Neural crest cell (in vitro differentiated cells): ENCODE results near the gene OTOG. TPM values are rescaled to one million over a fixed set of nuclear protein-coding genes. Genes with fewer than 3 reads are reported as not detected.
A peak's percentile ranks its signal among the peaks of the same experiment; 100 is the strongest.

ENCODE experiments used
- DNase-seq: peaks from one replicate; pipeline ENCODE4 v3.0.0; 2021; ENCODE audit warnings: low read depth, mixed read lengths, low spot score
- H3K27ac Mint-ChIP-seq: one replicate; pipeline ENCODE4 v1.8.0; 2021; ENCODE audit warnings: mild to moderate bottlenecking, mixed read lengths; ENCODE audit not compliant: unreplicated experiment
- H3K27me3 Mint-ChIP-seq: 2 replicates; pipeline ENCODE4 v1.8.0; 2021; ENCODE audit warnings: low read depth, mild to moderate bottlenecking, mixed read lengths
- H3K36me3 Mint-ChIP-seq: 2 replicates; pipeline ENCODE4 v1.8.0; 2021; ENCODE audit warnings: low read depth, mild to moderate bottlenecking, mixed read lengths
- H3K4me1 Mint-ChIP-seq: 2 replicates; pipeline ENCODE4 v1.8.0; 2021; ENCODE audit warnings: mixed read lengths
- H3K4me3 Mint-ChIP-seq: one replicate; pipeline ENCODE4 v1.8.0; 2021; ENCODE audit warnings: mild to moderate bottlenecking, mixed read lengths
- H3K9me3 Mint-ChIP-seq: 2 replicates; pipeline ENCODE4 v1.8.0; 2021; ENCODE audit warnings: mixed read lengths
- CTCF ChIP-seq: fragments of 200-600 bp; sonication (generic); conservative IDR thresholded peaks from 2 replicates; pipeline ENCODE4 v1.5.0; 2021; ENCODE audit warnings: antibody characterized with exemption, mild to moderate bottlenecking
- total RNA-seq: library from RNA; stranded (reverse); gene quantifications from 2 replicates; pipeline ENCODE4 v1.2.1, GENCODE V29; 2021

Gene OTOG
- total RNA-seq, 1 donor from 2014 or later = not detected

- Mint-ChIP-seq H3K27ac (no peak overlapping the region), H3K4me3 (no peak overlapping the region), H3K9me3 (no peaks in the 10 kb centered on the region), H3K27me3 (peaks cover 10% of the 10 kb centered on the region), H3K36me3 (no peaks in the 10 kb centered on the region), H3K4me1 (no peaks in the 10 kb centered on the region)
- no peak for DNase-seq
- TF ChIP-seq CTCF = peak; percentile 40
Observed at GRCh38 chr11:17564687-17565042, 17.6 kb downstream of the OTOG start.

- Mint-ChIP-seq H3K4me1 (no peaks in the 10 kb centered on the region), H3K27ac (no peak overlapping the region), H3K36me3 (no peaks in the 10 kb centered on the region), H3K4me3 (no peak overlapping the region), H3K27me3 (peaks cover 12% of the 10 kb centered on the region), H3K9me3 (no peaks in the 10 kb centered on the region)
- no peak for TF ChIP-seq CTCF
- DNase-seq = no peak
Observed at GRCh38 chr11:17568944-17569343, 21.9 kb downstream of the OTOG start.

GRCh38 chr11:17570034-17570433 is 23.0 kb downstream of the OTOG start:
- DNase-seq = no peak
- no peaks in the 10 kb centered on the region for H3K4me1 Mint-ChIP-seq
- no peaks in the 10 kb centered on the region for H3K9me3 Mint-ChIP-seq
- H3K27me3 Mint-ChIP-seq = peaks cover 12% of the 10 kb centered on the region
- no peak overlapping the region for H3K27ac Mint-ChIP-seq
- H3K4me3 Mint-ChIP-seq = no peak overlapping the region
- TF ChIP-seq CTCF = no peak
- H3K36me3 Mint-ChIP-seq = no peaks in the 10 kb centered on the region

- DNase-seq = no peak
- no peak overlapping the region for H3K27ac Mint-ChIP-seq
- H3K27me3 Mint-ChIP-seq = peaks cover 9% of the 10 kb centered on the region
Observed at GRCh38 chr11:17571431-17572358, 24.6 kb downstream of the OTOG start.

GRCh38 chr11:17572359-17572690 is 25.3 kb downstream of the OTOG start:
- no peak overlapping the region for H3K27ac Mint-ChIP-seq
- no peak for DNase-seq
- TF ChIP-seq CTCF = no peak

More at GRCh38 chr11:17571431-17572358, 24.6 kb downstream of the OTOG start:
- TF ChIP-seq CTCF = no peak
- Mint-ChIP-seq H3K4me1 (no peaks in the 10 kb centered on the region), H3K9me3 (no peaks in the 10 kb centered on the region), H3K4me3 (no peak overlapping the region), H3K36me3 (no peaks in the 10 kb centered on the region)

More at GRCh38 chr11:17572359-17572690, 25.3 kb downstream of the OTOG start:
- no peak overlapping the region for H3K4me3 Mint-ChIP-seq
- H3K4me1 Mint-ChIP-seq = no peaks in the 10 kb centered on the region
- peaks cover 7% of the 10 kb centered on the region for H3K27me3 Mint-ChIP-seq
- no peaks in the 10 kb centered on the region for H3K9me3 Mint-ChIP-seq
- no peaks in the 10 kb centered on the region for H3K36me3 Mint-ChIP-seq
